Astrocyte of the hippocampus (primary cell): Measurements from ENCODE around the gene ZNF33A.
"Not testable (repeated sequence)": the region's sequence is repeated elsewhere in the genome, so short reads cannot be mapped to it uniquely, and the experiment has no call there.

Experiments
- DNase-seq: peaks from one replicate; pipeline ENCODE4 v3.0.0; 2011; ENCODE audit warnings: low read depth, low spot score

ZNF33A gene

GRCh38 chr10:38010119-38010903 lies at the start of gene ZNF33A:
Gene ZNF33A, plus strand, starts transcription at chr10:38010675. Its CDS starts 1,667 bp downstream, at chr10:38012342.
- DNase-seq: peak; percentile 97

GRCh38 chr10:37965006-37965405 lies 45.5 kb upstream of the ZNF33A start:
- no peak for DNase-seq

GRCh38 chr10:37972396-37972795 lies 38.1 kb upstream of the ZNF33A start:
- no peak for DNase-seq

GRCh38 chr10:37975401-37975991 lies 35.0 kb upstream of the ZNF33A start:
- peak; percentile 22 for DNase-seq

GRCh38 chr10:37976091-37976879 lies 34.2 kb upstream of the ZNF33A start, which contains the start of gene ZNF25:
Gene ZNF25, minus strand, starts transcription at chr10:37976647. Its CDS starts 4,925 bp downstream, at chr10:37971722.
- peak; percentile 99 for DNase-seq

- no peak for DNase-seq
These were observed 33.6 kb upstream of the ZNF33A start for GRCh38 chr10:37976880-37977203.

- no peak for DNase-seq
These were observed 18.8 kb upstream of the ZNF33A start for GRCh38 chr10:37991655-37992054.

GRCh38 chr10:37992083-37992482 lies 18.4 kb upstream of the ZNF33A start:
- DNase-seq: no peak

- not testable (repeated sequence) for DNase-seq
These were observed 11.6 kb upstream of the ZNF33A start for GRCh38 chr10:37998920-37999319.

- not testable (repeated sequence) for DNase-seq
These were observed 10.0 kb upstream of the ZNF33A start for GRCh38 chr10:38000474-38000873.

GRCh38 chr10:38003026-38003425 lies 7.4 kb upstream of the ZNF33A start:
- no peak for DNase-seq

- DNase-seq: no peak
These were observed 6.9 kb upstream of the ZNF33A start for GRCh38 chr10:38003588-38003987.

GRCh38 chr10:38007551-38007950 lies 2.9 kb upstream of the ZNF33A start:
- DNase-seq: no peak

- no peak for DNase-seq
These were observed 2.5 kb upstream of the ZNF33A start for GRCh38 chr10:38007991-38008390.

GRCh38 chr10:38016354-38016753 lies 5.9 kb downstream of the ZNF33A start:
- no peak for DNase-seq

- not testable (repeated sequence) for DNase-seq
These were observed 8.6 kb downstream of the ZNF33A start for GRCh38 chr10:38019124-38019523.

GRCh38 chr10:38025283-38025682 lies 14.8 kb downstream of the ZNF33A start:
- DNase-seq: no peak

- no peak for DNase-seq
These were observed 17.5 kb downstream of the ZNF33A start for GRCh38 chr10:38027986-38028385.

GRCh38 chr10:38032886-38033285 lies 22.4 kb downstream of the ZNF33A start:
- no peak for DNase-seq

GRCh38 chr10:38038107-38038931 lies 27.8 kb downstream of the ZNF33A start:
- no peak for DNase-seq

GRCh38 chr10:38038932-38039245 lies 28.4 kb downstream of the ZNF33A start:
- no peak for DNase-seq

GRCh38 chr10:38043516-38043915 lies 33.0 kb downstream of the ZNF33A start:
- DNase-seq: no peak
